Peyer's patch (tissue), 4 donors: Measurements from ENCODE around the gene MS4A2.

Experiments
- CTCF ChIP-seq, 6 experiments: fragments of 450-650 bp in 4 of 6; fragments of 200-600 bp in 2 of 6; sonication (generic) in 1 of 6; IDR thresholded peaks; one replicate each; pipeline ENCODE4 v1.5.1; 2017 to 2019; ENCODE audit warnings: antibody characterized with exemption in 6 of 6, mild to moderate bottlenecking in 3 of 6, moderate library complexity in 1 of 6
- POLR2A ChIP-seq, 2 donors: fragments of 450-650 bp; IDR thresholded peaks; one replicate each; pipeline ENCODE4 v1.5.1; 2017; ENCODE audit warnings: antibody characterized with exemption in 2 of 2, mild to moderate bottlenecking in 2 of 2, moderate library complexity in 2 of 2

- TF ChIP-seq POLR2A (IDR thresholded peaks at IDR 0.05) (no peak), CTCF (IDR thresholded peaks at IDR 0.05) (no peak)
Observed at GRCh38 chr11:60077216-60077817, 11.1 kb upstream of the MS4A2 start.
